HCT116 (cell line): ENCODE measurements around the gene AP1G1.

ENCODE experiments used
- CEBPB ChIP-seq: IDR thresholded peaks from 2 replicates; pipeline ENCODE4 v1.6.1; 2012; ENCODE audit warnings: low read depth
- CTCF ChIP-seq, 3 experiments: fragments of 200-600 bp in 1 of 3; sonication (generic) in 1 of 3; IDR thresholded peaks in 2 of 3; conservative IDR thresholded peaks in 1 of 3; 2 replicates each; pipeline ENCODE4 v1.5.1; 2012 to 2017; ENCODE audit warnings: low read depth in 2 of 3, low read length in 2 of 3, antibody characterized with exemption in 1 of 3, borderline replicate concordance in 1 of 3, control low read depth in 1 of 3, mild to moderate bottlenecking in 1 of 3, mixed read lengths in 1 of 3, mixed run types in 1 of 3, moderate library complexity in 1 of 3; ENCODE audit not compliant: insufficient read depth in 1 of 3
- EGR1 ChIP-seq: IDR thresholded peaks from 2 replicates; pipeline ENCODE4 v1.6.1; 2012; ENCODE audit warnings: low read depth
- EZH2 ChIP-seq: fragments of 200-600 bp; sonication (generic); IDR thresholded peaks from 2 replicates; pipeline ENCODE4 v1.6.1; 2017; ENCODE audit warnings: antibody characterized with exemption, mixed run types
- MAX ChIP-seq: IDR thresholded peaks from 2 replicates; pipeline ENCODE4 v1.6.1; 2012
- SIN3A ChIP-seq: IDR thresholded peaks from 2 replicates; pipeline ENCODE4 v1.6.1; 2012; ENCODE audit warnings: low read depth
- SP1 ChIP-seq: IDR thresholded peaks from 2 replicates; pipeline ENCODE4 v1.6.1; 2012; ENCODE audit warnings: low read depth
- ZNF274 ChIP-seq: fragments of 200-500 bp; sonication (Bioruptor generic); IDR thresholded peaks from 2 replicates; pipeline ENCODE4 v1.6.1; 2014; ENCODE audit warnings: mild to moderate bottlenecking, low read depth, low read length, inconsistent platforms

DNA sequence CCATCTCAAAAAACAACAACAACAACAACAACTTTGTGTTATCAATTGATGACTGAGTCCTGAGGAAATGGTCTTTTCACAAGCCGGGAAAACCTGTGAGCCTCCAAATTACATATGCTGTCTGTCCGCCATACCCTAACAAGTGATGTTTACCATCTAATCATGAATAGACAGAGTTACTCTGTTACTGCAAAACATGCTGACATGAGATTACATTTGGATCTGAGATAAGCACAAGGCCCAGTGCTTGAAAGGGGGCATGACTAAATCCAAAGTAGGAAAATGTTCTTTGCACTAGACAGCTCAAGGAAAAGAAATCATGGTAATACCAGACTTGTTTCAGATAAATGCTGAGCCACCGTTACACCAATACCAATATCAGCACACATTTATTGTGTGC, 28.5 kb upstream of the AP1G1 start:
- TF ChIP-seq CTCF (IDR thresholded peaks at IDR 0.05 in 2 of 3, conservative IDR thresholded peaks at IDR 0.05 in 1 of 3; ENCODE audit: borderline replicate concordance in 1 of 3, insufficient read depth in 1 of 3, low read depth in 2 of 3, low read length in 2 of 3) (no peak), CEBPB (no peak), MAX (no peak), EGR1 (no peak), SIN3A (no peak), ZNF274 (no peak), EZH2 (no peak), SP1 (no peak)
